DND-41 (cell line): ENCODE data around the gene TBPL1.
A peak's percentile ranks its signal among the peaks of the same experiment; 100 is the strongest.
"Not testable (repeated sequence)": the region's sequence is repeated elsewhere in the genome, so short reads cannot be mapped to it uniquely, and the experiment has no call there.

Experiments
- ATAC-seq: fragments of 200-7000 bp; cut with Tn5 transposase; 3 replicates; pipeline ENCODE4 v1.9.1; 2021; ENCODE audit warnings: low read depth; ENCODE audit not compliant: insufficient read depth
- DNase-seq: peaks from one replicate; pipeline ENCODE4 v3.0.0-alpha.2; 2020
- H2AFZ ChIP-seq: 2 replicates; pipeline ENCODE4 v1.6.0; 2012; ENCODE audit warnings: low read depth, low read length
- H3K27ac ChIP-seq: 2 replicates; pipeline ENCODE4 v1.5.1; 2012; ENCODE audit warnings: low read length, inconsistent platforms
- H3K27me3 ChIP-seq: fragments of 200-600 bp; sonication (generic); 2 replicates; pipeline ENCODE4 v1.6.0; 2012; ENCODE audit warnings: low read length, mild to moderate bottlenecking, inconsistent platforms; ENCODE audit not compliant: insufficient read depth, poor library complexity
- H3K36me3 ChIP-seq: 2 replicates; pipeline ENCODE4 v1.5.1; 2012; ENCODE audit warnings: low read length, inconsistent platforms; ENCODE audit not compliant: insufficient read depth
- H3K4me1 ChIP-seq: 2 replicates; pipeline ENCODE4 v1.5.1; 2012; ENCODE audit warnings: mild to moderate bottlenecking, low read length; ENCODE audit not compliant: insufficient read depth
- H3K4me2 ChIP-seq: 2 replicates; pipeline ENCODE4 v1.6.0; 2012; ENCODE audit warnings: mild to moderate bottlenecking, moderate library complexity, low read length, inconsistent platforms; ENCODE audit not compliant: insufficient read depth
- H3K4me3 ChIP-seq, 2 experiments: fragments of 200-600 bp in 1 of 2; shearing (Covaris generic) in 1 of 2; 2 replicates each; pipeline ENCODE4 v1.5.1; 2012 to 2016; ENCODE audit warnings: inconsistent platforms in 2 of 2, low read length in 2 of 2, mild to moderate bottlenecking in 2 of 2, low read depth in 1 of 2, moderate library complexity in 1 of 2
- H3K79me2 ChIP-seq: 2 replicates; pipeline ENCODE4 v1.6.0; 2012; ENCODE audit warnings: low read length, inconsistent platforms; ENCODE audit not compliant: insufficient read depth
- H3K9ac ChIP-seq: 2 replicates; pipeline ENCODE4 v1.6.0; 2012; ENCODE audit warnings: low read depth, mild to moderate bottlenecking, inconsistent platforms, low read length, moderate library complexity
- H3K9me3 ChIP-seq: 2 replicates; pipeline ENCODE4 v1.5.1; 2012; ENCODE audit warnings: low read length, moderate library complexity, mild to moderate bottlenecking, inconsistent platforms; ENCODE audit not compliant: insufficient read depth, severe bottlenecking
- H4K20me1 ChIP-seq: 2 replicates; pipeline ENCODE4 v1.6.0; 2012; ENCODE audit warnings: low read length; ENCODE audit not compliant: insufficient read depth
- EZH2 ChIP-seq: IDR thresholded peaks from 3 replicates; pipeline ENCODE4 v1.6.1; 2012; ENCODE audit warnings: borderline replicate concordance, low read depth, mild to moderate bottlenecking, moderate library complexity, low read length, inconsistent platforms; ENCODE audit not compliant: severe bottlenecking
- TF ChIP-seq, protein P1 (sequence below): IDR thresholded peaks from 2 replicates; pipeline ENCODE4 v1.5.1; 2012; ENCODE audit warnings: borderline replicate concordance, low read length, moderate library complexity, mild to moderate bottlenecking; ENCODE audit not compliant: poor library complexity, severe bottlenecking; ENCODE audit errors: extremely low read depth

TBPL1 gene

DNA sequence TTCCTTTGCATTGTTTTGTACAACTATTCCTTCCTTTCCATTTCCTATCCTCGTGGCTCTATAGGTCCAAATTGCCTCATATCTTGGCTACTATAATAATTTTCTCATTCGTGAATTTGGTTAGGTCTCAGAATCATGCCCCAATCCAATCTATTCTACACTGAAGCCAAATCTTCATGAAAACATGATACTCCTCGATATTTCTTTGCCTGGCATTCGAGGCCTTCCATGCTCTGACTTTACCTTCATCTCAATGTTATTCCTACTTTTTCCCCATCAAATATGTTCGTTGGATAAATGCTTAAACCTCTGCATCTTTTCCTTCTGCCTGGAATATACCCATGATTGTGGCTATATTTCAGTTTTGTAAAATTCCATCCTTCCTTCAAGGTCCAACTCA, 33.7 kb upstream of the TBPL1 start:
- Histone ChIP-seq H2AFZ (no peak overlapping the region), H3K4me3 (no peak overlapping the region), H3K4me1 (no peaks in the 10 kb centered on the region), H3K36me3 (no peaks in the 10 kb centered on the region), H3K79me2 (no peaks in the 10 kb centered on the region), H4K20me1 (no peaks in the 10 kb centered on the region), H3K9ac (no peak overlapping the region), H3K4me2 (no peak overlapping the region), H3K9me3 (no peaks in the 10 kb centered on the region), H3K27ac (no peak overlapping the region), H3K27me3 (peaks cover 3% of the 10 kb centered on the region)
- no peak for DNase-seq
- no peak for ATAC-seq
- TF ChIP-seq, protein P1, sequence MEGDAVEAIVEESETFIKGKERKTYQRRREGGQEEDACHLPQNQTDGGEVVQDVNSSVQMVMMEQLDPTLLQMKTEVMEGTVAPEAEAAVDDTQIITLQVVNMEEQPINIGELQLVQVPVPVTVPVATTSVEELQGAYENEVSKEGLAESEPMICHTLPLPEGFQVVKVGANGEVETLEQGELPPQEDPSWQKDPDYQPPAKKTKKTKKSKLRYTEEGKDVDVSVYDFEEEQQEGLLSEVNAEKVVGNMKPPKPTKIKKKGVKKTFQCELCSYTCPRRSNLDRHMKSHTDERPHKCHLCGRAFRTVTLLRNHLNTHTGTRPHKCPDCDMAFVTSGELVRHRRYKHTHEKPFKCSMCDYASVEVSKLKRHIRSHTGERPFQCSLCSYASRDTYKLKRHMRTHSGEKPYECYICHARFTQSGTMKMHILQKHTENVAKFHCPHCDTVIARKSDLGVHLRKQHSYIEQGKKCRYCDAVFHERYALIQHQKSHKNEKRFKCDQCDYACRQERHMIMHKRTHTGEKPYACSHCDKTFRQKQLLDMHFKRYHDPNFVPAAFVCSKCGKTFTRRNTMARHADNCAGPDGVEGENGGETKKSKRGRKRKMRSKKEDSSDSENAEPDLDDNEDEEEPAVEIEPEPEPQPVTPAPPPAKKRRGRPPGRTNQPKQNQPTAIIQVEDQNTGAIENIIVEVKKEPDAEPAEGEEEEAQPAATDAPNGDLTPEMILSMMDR, result no peak
- TF ChIP-seq EZH2, result no peak

DNA sequence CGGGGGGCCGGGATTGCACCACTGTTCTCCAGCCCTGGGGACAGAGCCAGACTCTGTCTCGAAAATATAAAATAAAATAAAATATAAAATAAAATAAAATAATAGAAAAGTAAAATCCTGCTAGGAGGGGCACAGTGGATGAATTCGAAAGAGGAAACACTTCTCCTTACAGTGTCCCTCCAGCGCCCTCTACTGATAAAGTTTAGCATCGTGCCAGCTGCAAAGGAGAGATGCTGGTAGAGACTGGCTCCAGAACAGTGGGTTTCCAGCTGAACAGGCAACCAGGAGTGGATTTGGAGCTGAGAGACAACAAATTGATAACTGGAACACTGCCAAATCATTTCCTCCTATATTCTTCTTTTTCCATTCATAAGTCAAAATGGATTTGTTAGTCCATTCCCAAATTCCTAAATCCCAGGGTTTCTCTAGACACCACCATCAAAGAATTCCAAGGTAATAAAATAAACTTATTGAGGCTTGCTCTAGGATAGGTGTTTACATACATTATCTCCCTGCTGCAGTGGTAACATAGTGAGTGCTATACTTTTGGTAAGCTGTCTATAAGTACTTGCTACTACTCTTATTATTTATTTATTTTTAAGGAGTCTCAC, 31.7 kb upstream of the TBPL1 start:
- TF ChIP-seq, protein P1, result peak; percentile 82
- TF ChIP-seq EZH2, result no peak
- Histone ChIP-seq H4K20me1 (no peaks in the 10 kb centered on the region), H3K27ac (no peak overlapping the region), H3K4me1 (no peaks in the 10 kb centered on the region), H3K9ac (no peak overlapping the region), H2AFZ (no peak overlapping the region), H3K9me3 (no peaks in the 10 kb centered on the region), H3K79me2 (no peaks in the 10 kb centered on the region), H3K4me3 (no peak overlapping the region), H3K36me3 (no peaks in the 10 kb centered on the region), H3K27me3 (no peaks in the 10 kb centered on the region), H3K4me2 (no peak overlapping the region)
- DNase-seq, result peak; percentile 79
- peak; percentile 84 for ATAC-seq

DNA sequence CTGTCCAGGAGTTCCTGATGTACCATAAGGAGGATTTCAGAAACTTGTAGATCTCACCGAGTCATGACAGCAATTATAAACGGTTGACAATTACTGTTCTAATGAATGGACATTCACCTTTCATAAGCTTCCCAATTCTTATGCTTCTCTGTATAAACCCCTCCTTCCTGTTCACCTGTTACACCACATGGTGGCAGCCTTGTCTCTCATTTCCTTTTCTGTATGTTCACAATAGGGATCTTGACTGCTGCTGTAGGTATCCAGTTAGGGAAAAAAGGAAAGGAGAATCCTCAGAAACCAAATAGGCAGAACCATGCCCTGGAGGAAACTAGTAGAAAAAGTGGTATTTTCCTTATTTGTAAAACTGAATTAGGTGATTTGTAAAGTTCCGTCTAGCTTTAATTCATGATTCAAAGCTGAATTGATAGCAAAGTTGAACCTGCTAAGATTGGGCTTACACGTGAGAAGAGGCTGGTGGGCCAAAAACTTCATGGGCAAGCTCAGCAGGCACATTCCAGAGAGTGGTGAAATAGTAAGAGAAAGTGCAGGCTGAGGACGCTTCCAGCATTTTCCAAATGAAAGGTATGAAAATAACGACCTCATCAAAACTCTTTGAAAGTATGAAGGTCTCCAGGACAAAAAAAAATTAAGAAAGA, 29.0 kb upstream of the TBPL1 start:
- Histone ChIP-seq H3K9ac (no peak overlapping the region), H2AFZ (no peak overlapping the region), H3K4me1 (no peaks in the 10 kb centered on the region), H3K36me3 (no peaks in the 10 kb centered on the region), H3K27ac (no peak overlapping the region), H3K79me2 (no peaks in the 10 kb centered on the region), H4K20me1 (no peaks in the 10 kb centered on the region), H3K4me3 (no peak overlapping the region), H3K27me3 (no peaks in the 10 kb centered on the region), H3K4me2 (no peak overlapping the region), H3K9me3 (no peaks in the 10 kb centered on the region)
- TF ChIP-seq EZH2, result no peak
- TF ChIP-seq, protein P1, result peak; percentile 93
- DNase-seq (peak; percentile 65), ATAC-seq (peak; percentile 91)

DNA sequence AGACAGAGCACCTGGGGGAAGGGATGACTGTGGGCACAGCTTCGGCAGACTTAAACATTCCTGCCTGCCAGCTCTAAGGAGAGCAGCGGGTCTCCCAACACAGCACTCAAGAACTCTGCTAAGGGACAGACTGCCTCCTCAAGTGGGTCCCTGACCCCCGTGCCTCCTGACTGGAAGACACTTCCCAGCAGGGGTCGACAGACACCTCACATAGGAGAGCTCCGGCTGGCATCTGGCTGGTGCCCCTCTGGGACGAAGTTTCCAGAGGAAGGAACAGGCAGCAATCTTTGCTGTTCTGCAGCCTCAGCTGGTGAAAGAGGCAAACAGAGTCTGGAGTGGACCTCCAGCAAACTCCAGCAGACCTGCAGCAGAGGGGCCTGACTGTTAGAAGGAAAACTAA, 21.8 kb upstream of the TBPL1 start:
- not testable (repeated sequence) for H3K36me3 ChIP-seq, H3K79me2 ChIP-seq, ATAC-seq, DNase-seq, H4K20me1 ChIP-seq, H3K4me3 ChIP-seq, H3K4me1 ChIP-seq, H3K27ac ChIP-seq, H3K9me3 ChIP-seq, H3K4me2 ChIP-seq, H2AFZ ChIP-seq, H3K27me3 ChIP-seq, H3K9ac ChIP-seq

DNA sequence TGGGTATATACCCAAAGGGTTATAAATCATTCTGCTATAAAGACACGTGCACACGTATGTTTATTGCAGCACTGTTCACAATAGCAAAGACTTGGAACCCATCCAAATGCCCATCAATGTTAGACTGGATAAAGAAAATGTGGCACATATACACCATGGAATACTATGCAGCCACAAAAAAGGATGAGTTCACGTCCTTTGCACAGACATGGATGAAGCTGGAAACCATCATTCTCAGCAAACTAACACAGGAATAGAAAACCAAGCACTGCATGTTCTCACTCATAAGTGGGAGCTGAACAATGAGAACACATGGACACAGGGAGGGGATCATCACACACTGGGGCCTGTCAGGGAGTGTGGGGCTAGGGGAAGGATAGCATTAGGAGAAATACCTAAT, 16.7 kb upstream of the TBPL1 start:
- not testable (repeated sequence) for ATAC-seq, H3K4me1 ChIP-seq, DNase-seq, H3K36me3 ChIP-seq, H3K27ac ChIP-seq, H3K4me2 ChIP-seq, H3K4me3 ChIP-seq, H4K20me1 ChIP-seq, H3K9me3 ChIP-seq, H2AFZ ChIP-seq, H3K9ac ChIP-seq, H3K27me3 ChIP-seq, H3K79me2 ChIP-seq
